A549 (cell line): ENCODE data around the gene SEC31B.

Experiments
- CBX8 ChIP-seq: fragments of 200-600 bp; sonication (generic); IDR thresholded peaks from 2 replicates; pipeline ENCODE4 v1.6.1; 2016
- CTCF ChIP-seq: fragments of >200 bp; sonication (Bioruptor Twin); formaldehyde crosslinking; IDR thresholded peaks from 3 replicates; pipeline ENCODE4 v1.5.1; 2016

GRCh38 chr10:100508266-100508665, 11.4 kb downstream of the SEC31B start:
- no peak for TF ChIP-seq CTCF
- no peak for TF ChIP-seq CBX8
